HG03135 (cell line): ENCODE results near the gene GMPR.
"Not testable (repeated sequence)": the region's sequence is repeated elsewhere in the genome, so short reads cannot be mapped to it uniquely, and the experiment has no call there.

Experiments
- ATAC-seq: cut with Tn5 transposase; IDR thresholded peaks from one replicate; pipeline ENCODE4 v1.9.1; 2021; ENCODE audit warnings: mild to moderate bottlenecking, moderate library complexity; ENCODE audit not compliant: unreplicated experiment

Gene GMPR

GRCh38 chr6:16244869-16245451, 6.6 kb downstream of the GMPR start:
- ATAC-seq, result no peak

- ATAC-seq, result no peak
Measured at GRCh38 chr6:16248271-16248853, 10.0 kb downstream of the GMPR start.

GRCh38 chr6:16249971-16250370, 11.6 kb downstream of the GMPR start:
- ATAC-seq, result no peak

- no peak for ATAC-seq
Measured at GRCh38 chr6:16251706-16252105, 13.3 kb downstream of the GMPR start.

- ATAC-seq, result no peak
Measured at GRCh38 chr6:16252686-16253299, 14.4 kb downstream of the GMPR start.

- ATAC-seq, result no peak
Measured at GRCh38 chr6:16253399-16254144, 15.2 kb downstream of the GMPR start.

GRCh38 chr6:16254535-16254934, 16.1 kb downstream of the GMPR start:
- no peak for ATAC-seq

- no peak for ATAC-seq
Measured at GRCh38 chr6:16256781-16257180, 18.4 kb downstream of the GMPR start.

- ATAC-seq, result no peak
Measured at GRCh38 chr6:16257999-16258708, 19.8 kb downstream of the GMPR start.

- ATAC-seq, result no peak
Measured at GRCh38 chr6:16258709-16259075, 20.3 kb downstream of the GMPR start.

- ATAC-seq, result not testable (repeated sequence)
Measured at GRCh38 chr6:16259604-16260003, 21.2 kb downstream of the GMPR start.

- not testable (repeated sequence) for ATAC-seq
Measured at GRCh38 chr6:16260602-16261001, 22.2 kb downstream of the GMPR start.

GRCh38 chr6:16262773-16263172, 24.4 kb downstream of the GMPR start:
- not testable (repeated sequence) for ATAC-seq

- ATAC-seq, result not testable (repeated sequence)
Measured at GRCh38 chr6:16263464-16264099, 25.2 kb downstream of the GMPR start.

- ATAC-seq, result no peak
Measured at GRCh38 chr6:16264785-16265184, 26.4 kb downstream of the GMPR start.

- ATAC-seq, result no peak
Measured at GRCh38 chr6:16265351-16266341, 27.3 kb downstream of the GMPR start.

GRCh38 chr6:16267428-16268263, 29.3 kb downstream of the GMPR start:
- ATAC-seq, result no peak

- not testable (repeated sequence) for ATAC-seq
Measured at GRCh38 chr6:16269442-16270070, 31.2 kb downstream of the GMPR start.
